ENCODE results near the gene CSPG5.

DNA sequence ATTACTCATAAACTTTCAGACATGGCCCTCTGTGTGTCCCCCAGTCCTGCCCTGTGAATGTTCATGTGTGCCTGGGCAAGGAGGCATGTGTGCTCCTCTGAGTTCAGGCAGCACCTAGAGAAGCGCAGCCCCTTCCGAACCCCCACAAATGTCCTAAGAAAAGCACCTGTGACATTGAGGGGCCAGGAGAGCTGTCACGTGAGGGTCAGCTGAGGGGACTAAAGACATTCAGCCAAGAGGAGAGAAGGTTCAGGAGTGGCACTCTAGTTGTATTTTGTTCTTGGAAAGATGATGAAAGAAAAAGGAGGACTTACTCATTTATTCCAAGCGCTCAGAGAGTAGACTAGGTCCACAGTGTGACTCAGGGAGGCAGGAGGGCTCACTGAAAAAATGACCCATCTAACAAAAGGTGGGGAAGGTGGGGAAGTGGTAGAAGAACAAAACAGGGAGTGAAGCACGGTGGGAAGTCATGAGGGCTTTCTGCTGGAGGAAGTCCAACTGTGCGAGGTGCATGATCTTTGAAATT lies 37.0 kb downstream of the CSPG5 start:
- no peak for TF ChIP-seq CTCF (IDR thresholded peaks at IDR 0.05)
- TF ChIP-seq POLR2A (IDR thresholded peaks at IDR 0.05), result no peak
- no peak for TF ChIP-seq POLR2AphosphoS5 (IDR thresholded peaks at IDR 0.05)
